Ascending aorta (tissue), 2 donors: ENCODE data around the gene CEP192. TPM values are rescaled to one million over a fixed set of nuclear protein-coding genes. Genes with fewer than 3 reads are reported as not detected.

Experiments used
- DNase-seq, 2 donors: peaks; one replicate each; pipeline ENCODE4 v3.0.0-alpha.2; 2019; ENCODE audit warnings: low spot score in 2 of 2
- H3K27ac ChIP-seq, 2 donors: fragments of 200-600 bp; sonication (generic); one replicate each; pipeline ENCODE4 v1.5.1; 2016 to 2017; ENCODE audit warnings: mild to moderate bottlenecking in 1 of 2
- H3K27me3 ChIP-seq: fragments of 200-600 bp; sonication (generic); one replicate; pipeline ENCODE4 v1.5.1; 2017
- H3K36me3 ChIP-seq, 2 donors: fragments of 200-600 bp; sonication (generic); one replicate each; pipeline ENCODE4 v1.5.1; 2016
- H3K4me1 ChIP-seq, 2 donors: fragments of 200-600 bp; sonication (generic); one replicate each; pipeline ENCODE4 v1.5.1; 2016 to 2017; ENCODE audit warnings: mild to moderate bottlenecking in 1 of 2
- H3K4me3 ChIP-seq, 2 donors: fragments of 200-600 bp; sonication (generic); one replicate each; pipeline ENCODE4 v1.5.1; 2016 to 2017; ENCODE audit warnings: mild to moderate bottlenecking in 1 of 2
- H3K9me3 ChIP-seq, 2 donors: fragments of 200-600 bp; sonication (generic); one replicate each; pipeline ENCODE4 v1.5.1; 2016
- CTCF ChIP-seq, 3 experiments: fragments of 200-600 bp in 2 of 3; fragments of 450-650 bp in 1 of 3; sonication (generic) in 2 of 3; IDR thresholded peaks; one replicate each; pipeline ENCODE4 v1.5.1; 2016 to 2019; ENCODE audit warnings: antibody characterized with exemption in 3 of 3, mild to moderate bottlenecking in 1 of 3, moderate library complexity in 1 of 3
- intact Hi-C: fragments of 100-400 bp; cut with DNase I; formaldehyde crosslinking; loops from one replicate; pipeline ENCODE4 v1.15.1; 2023
- total RNA-seq: library from RNA; depleted of rRNA; stranded (reverse); fragments of >200 nt; gene quantifications from one replicate; pipeline ENCODE4 v1.1.0, GENCODE V29; 2016

CEP192 gene
- total RNA-seq, 1 donor from 2014 or later, result 3.1 TPM

- H3K4me1 ChIP-seq, result no peaks in the 10 kb centered on the region
- H3K27ac ChIP-seq, result peak overlapping the region; percentile 4 to 20
- no peaks in the 10 kb centered on the region for H3K27me3 ChIP-seq
- H3K9me3 ChIP-seq, result no peaks in the 10 kb centered on the region
- intact Hi-C loops, result no loop called here
- peak overlapping the region; percentile 78 to 80 for H3K4me3 ChIP-seq
- TF ChIP-seq CTCF (IDR thresholded peaks at IDR 0.05), result no peak
- H3K36me3 ChIP-seq, result no peaks in the 10 kb centered on the region
- DNase-seq, result no peak
These were observed 145.9 kb downstream of the CEP192 start for GRCh38 chr18:13136904-13137669.

- peak; percentile 43 to 80 for DNase-seq
- Histone ChIP-seq H3K4me3 (peak overlapping the region; percentile 78 to 80), H3K9me3 (no peaks in the 10 kb centered on the region), H3K36me3 (no peaks in the 10 kb centered on the region), H3K4me1 (no peaks in the 10 kb centered on the region), H3K27me3 (no peaks in the 10 kb centered on the region), H3K27ac (no peak overlapping the region)
- no peak for TF ChIP-seq CTCF (IDR thresholded peaks at IDR 0.05)
- intact Hi-C loops, result no loop called here
These were observed 146.7 kb downstream of the CEP192 start for GRCh38 chr18:13137670-13138419.

- Histone ChIP-seq H3K27ac (no peak overlapping the region), H3K27me3 (no peaks in the 10 kb centered on the region), H3K36me3 (no peaks in the 10 kb centered on the region), H3K4me3 (no peak overlapping the region), H3K4me1 (no peaks in the 10 kb centered on the region), H3K9me3 (no peaks in the 10 kb centered on the region)
- DNase-seq, result no peak
- no peak for TF ChIP-seq CTCF (IDR thresholded peaks at IDR 0.05)
- intact Hi-C loops, result no loop called here
These were observed 147.4 kb downstream of the CEP192 start for GRCh38 chr18:13138420-13139139.

- H3K9me3 ChIP-seq, result peaks cover 8% of the 10 kb centered on the region in 2 donors
- no peaks in the 10 kb centered on the region for H3K4me1 ChIP-seq
- DNase-seq, result no peak
- H3K36me3 ChIP-seq, result no peaks in the 10 kb centered on the region
- H3K4me3 ChIP-seq, result no peak overlapping the region
- intact Hi-C loops, result no loop called here
- no peaks in the 10 kb centered on the region for H3K27me3 ChIP-seq
- TF ChIP-seq CTCF (IDR thresholded peaks at IDR 0.05), result no peak
- no peak overlapping the region for H3K27ac ChIP-seq
These were observed 148.8 kb downstream of the CEP192 start for GRCh38 chr18:13139885-13140450.

GRCh38 chr18:13141209-13141608 is 150.0 kb downstream of the CEP192 start:
- intact Hi-C loops, result no loop called here
- Histone ChIP-seq H3K4me1 (no peaks in the 10 kb centered on the region), H3K36me3 (no peaks in the 10 kb centered on the region), H3K9me3 (peaks cover 8% of the 10 kb centered on the region in 2 donors), H3K4me3 (no peak overlapping the region), H3K27me3 (no peaks in the 10 kb centered on the region), H3K27ac (no peak overlapping the region)
- no peak for TF ChIP-seq CTCF (IDR thresholded peaks at IDR 0.05)
- no peak for DNase-seq
